ENCODE measurements around the gene CFAP61.

DNA sequence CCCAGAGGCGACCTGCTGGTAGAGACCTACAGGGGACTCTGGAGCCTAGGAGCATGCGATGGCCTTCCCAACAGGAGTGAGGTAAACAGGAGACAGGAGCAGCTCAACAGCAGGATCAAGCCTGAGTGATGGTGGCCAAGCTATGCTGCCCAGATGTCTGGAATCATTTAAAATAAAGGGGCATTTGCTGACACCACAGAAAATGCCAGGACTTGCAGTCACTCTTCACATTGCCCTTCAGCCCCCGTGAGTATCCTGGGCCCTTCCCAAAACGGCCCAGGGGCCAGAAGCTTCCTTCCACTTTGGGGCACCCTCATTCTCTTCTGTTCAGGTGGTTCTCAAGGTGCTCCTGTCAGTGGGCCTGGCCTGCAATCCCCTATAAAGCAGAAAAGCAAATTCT lies 338.8 kb downstream of the CFAP61 start:
- TF ChIP-seq, protein P1, sequence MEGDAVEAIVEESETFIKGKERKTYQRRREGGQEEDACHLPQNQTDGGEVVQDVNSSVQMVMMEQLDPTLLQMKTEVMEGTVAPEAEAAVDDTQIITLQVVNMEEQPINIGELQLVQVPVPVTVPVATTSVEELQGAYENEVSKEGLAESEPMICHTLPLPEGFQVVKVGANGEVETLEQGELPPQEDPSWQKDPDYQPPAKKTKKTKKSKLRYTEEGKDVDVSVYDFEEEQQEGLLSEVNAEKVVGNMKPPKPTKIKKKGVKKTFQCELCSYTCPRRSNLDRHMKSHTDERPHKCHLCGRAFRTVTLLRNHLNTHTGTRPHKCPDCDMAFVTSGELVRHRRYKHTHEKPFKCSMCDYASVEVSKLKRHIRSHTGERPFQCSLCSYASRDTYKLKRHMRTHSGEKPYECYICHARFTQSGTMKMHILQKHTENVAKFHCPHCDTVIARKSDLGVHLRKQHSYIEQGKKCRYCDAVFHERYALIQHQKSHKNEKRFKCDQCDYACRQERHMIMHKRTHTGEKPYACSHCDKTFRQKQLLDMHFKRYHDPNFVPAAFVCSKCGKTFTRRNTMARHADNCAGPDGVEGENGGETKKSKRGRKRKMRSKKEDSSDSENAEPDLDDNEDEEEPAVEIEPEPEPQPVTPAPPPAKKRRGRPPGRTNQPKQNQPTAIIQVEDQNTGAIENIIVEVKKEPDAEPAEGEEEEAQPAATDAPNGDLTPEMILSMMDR (IDR thresholded peaks at IDR 0.05 in 4 of 5, conservative IDR thresholded peaks at IDR 0.05 in 1 of 5): no peak
- TF ChIP-seq POLR2A (IDR thresholded peaks at IDR 0.05): no peak
